HEK293 (cell line): ENCODE data around the gene VDAC1.
A peak's percentile ranks its signal among the peaks of the same experiment; 100 is the strongest.

Source experiments
- CTCF ChIA-PET: fragments of 350-600 bp; formaldehyde crosslinking; extraction: SDS; loops from one replicate; lab custom pipeline; 2021; ENCODE audit warnings: antibody characterized with exemption; lab: Yijun Ruan, JAX
- POLR2A ChIA-PET: fragments of 300-600 bp; formaldehyde crosslinking; extraction: SDS; loops from one replicate; lab custom pipeline; 2020; ENCODE audit warnings: antibody characterized with exemption, inconsistent platforms; lab: Yijun Ruan, JAX
- H3K27ac ChIP-seq: fragments of 200-500 bp; sonication (Bioruptor generic); 2 replicates; pipeline ENCODE4 v1.5.1; 2014; ENCODE audit warnings: low read depth, low read length, control low read depth, inconsistent platforms; ENCODE audit errors: extremely low read depth
- H3K36me3 ChIP-seq, 2 experiments: fragments of 200-500 bp in 1 of 2; sonication (Bioruptor generic) in 1 of 2; 1 replicate in 1 of 2; 2 replicates in 1 of 2; pipeline ENCODE4 v1.5.1; 2014 to 2017; ENCODE audit warnings: inconsistent platforms in 2 of 2, low read length in 2 of 2; ENCODE audit not compliant: control insufficient read depth in 2 of 2, insufficient read depth in 1 of 2
- H3K4me1 ChIP-seq: fragments of 200-500 bp; sonication (Bioruptor generic); 2 replicates; pipeline ENCODE4 v1.5.1; 2014; ENCODE audit warnings: mild to moderate bottlenecking, low read length, inconsistent platforms; ENCODE audit not compliant: control insufficient read depth, insufficient read depth
- H3K4me3 ChIP-seq: 2 replicates; pipeline ENCODE4 v1.5.1; 2011; ENCODE audit warnings: low read depth, mild to moderate bottlenecking, control low read depth, low read length, moderate library complexity
- H3K9me3 ChIP-seq: fragments of 200-500 bp; sonication (Bioruptor generic); 2 replicates; pipeline ENCODE4 v1.5.1; 2014; ENCODE audit warnings: low read depth, low read length, inconsistent platforms; ENCODE audit not compliant: control insufficient read depth, insufficient read depth
- CTCF ChIP-seq: fragments of 450-650 bp; formaldehyde crosslinking; IDR thresholded peaks from 2 replicates; pipeline ENCODE4 v1.5.1; 2016; ENCODE audit warnings: missing biosample characterization, missing genetic modification characterization
- GLI2 ChIP-seq: fragments of 450-650 bp; formaldehyde crosslinking; IDR thresholded peaks from 2 replicates; pipeline ENCODE4; 2017; ENCODE audit warnings: missing biosample characterization, missing genetic modification characterization, low read depth, borderline replicate concordance
- HOXC10 ChIP-seq: sonication (generic); formaldehyde crosslinking; IDR thresholded peaks from 2 replicates; pipeline ENCODE4 v1.8.1; 2023; ENCODE audit warnings: mild to moderate bottlenecking, missing genetic modification reagents
- KLF16 ChIP-seq: fragments of 450-650 bp; formaldehyde crosslinking; IDR thresholded peaks from 2 replicates; pipeline ENCODE4 v1.5.1; 2017; ENCODE audit warnings: missing biosample characterization, missing genetic modification characterization
- PBX3 ChIP-seq: sonication (generic); formaldehyde crosslinking; IDR thresholded peaks from 2 replicates; pipeline ENCODE4 v1.8.1; 2022; ENCODE audit warnings: mild to moderate bottlenecking, moderate library complexity, missing genetic modification reagents
- REPIN1 ChIP-seq: fragments of 450-650 bp; formaldehyde crosslinking; IDR thresholded peaks from 2 replicates; pipeline ENCODE4 v1.5.1; 2017; ENCODE audit warnings: missing biosample characterization, missing genetic modification characterization, low read depth
- SP2 ChIP-seq: fragments of 450-650 bp; formaldehyde crosslinking; IDR thresholded peaks from 2 replicates; pipeline ENCODE4 v1.5.1; 2016; ENCODE audit warnings: missing biosample characterization, missing genetic modification characterization
- ZBTB11 ChIP-seq: fragments of 450-650 bp; formaldehyde crosslinking; conservative IDR thresholded peaks from 2 replicates; pipeline ENCODE4 v1.5.1; 2016; ENCODE audit warnings: low read depth, missing biosample characterization, missing genetic modification characterization
- ZBTB17 ChIP-seq: fragments of 450-650 bp; formaldehyde crosslinking; IDR thresholded peaks from 2 replicates; pipeline ENCODE4 v1.5.1; 2016; ENCODE audit warnings: missing biosample characterization, missing genetic modification characterization
- ZNF138 ChIP-seq: fragments of 450-650 bp; formaldehyde crosslinking; IDR thresholded peaks from 2 replicates; pipeline ENCODE4 v1.5.1; 2016; ENCODE audit warnings: missing biosample characterization, missing genetic modification characterization, borderline replicate concordance
- ZNF223 ChIP-seq: fragments of 450-650 bp; formaldehyde crosslinking; IDR thresholded peaks from 2 replicates; pipeline ENCODE4 v1.5.1; 2016; ENCODE audit warnings: missing biosample characterization, missing genetic modification characterization
- ZNF280D ChIP-seq: fragments of 450-650 bp; formaldehyde crosslinking; IDR thresholded peaks from 2 replicates; pipeline ENCODE4 v1.5.1; 2016; ENCODE audit warnings: missing biosample characterization, missing genetic modification characterization
- ZNF394 ChIP-seq: fragments of 450-650 bp; formaldehyde crosslinking; IDR thresholded peaks from 2 replicates; pipeline ENCODE4 v1.5.1; 2016; ENCODE audit warnings: missing biosample characterization, missing genetic modification characterization, mild to moderate bottlenecking, moderate library complexity, borderline replicate concordance
- ZNF416 ChIP-seq: fragments of 450-650 bp; formaldehyde crosslinking; IDR thresholded peaks from 2 replicates; pipeline ENCODE4 v1.5.1; 2016; ENCODE audit warnings: missing biosample characterization, missing genetic modification characterization
- ZNF561 ChIP-seq: fragments of 450-650 bp; IDR thresholded peaks from 2 replicates; pipeline ENCODE4 v1.5.1; 2018; ENCODE audit warnings: missing biosample characterization, missing genetic modification characterization, borderline replicate concordance
- ZNF658 ChIP-seq: fragments of 450-650 bp; formaldehyde crosslinking; IDR thresholded peaks from 2 replicates; pipeline ENCODE4; 2016; ENCODE audit warnings: missing biosample characterization, missing genetic modification characterization
- ZNF830 ChIP-seq: fragments of 450-650 bp; IDR thresholded peaks from 2 replicates; pipeline ENCODE4 v1.5.0; 2018; ENCODE audit warnings: missing biosample characterization, missing genetic modification characterization, low read depth, mild to moderate bottlenecking, moderate library complexity
- TF ChIP-seq, protein P1 (sequence below): fragments of 450-650 bp; formaldehyde crosslinking; IDR thresholded peaks from 2 replicates; pipeline ENCODE4 v1.5.1; 2016; ENCODE audit warnings: missing biosample characterization, missing genetic modification characterization
- TF ChIP-seq, protein P2 (sequence below): fragments of 450-650 bp; formaldehyde crosslinking; IDR thresholded peaks from 2 replicates; pipeline ENCODE4 v1.5.1; 2016; ENCODE audit warnings: missing biosample characterization, missing genetic modification characterization, low read depth
- TF ChIP-seq, protein P3 (sequence below): fragments of 450-650 bp; formaldehyde crosslinking; IDR thresholded peaks from 2 replicates; pipeline ENCODE4 v1.5.1; 2016; ENCODE audit warnings: missing biosample characterization, missing genetic modification characterization

Gene VDAC1

GRCh38 chr5:134005417-134006061, 764 bp upstream of the VDAC1 start:
- H3K27ac ChIP-seq, result peak overlapping the region; percentile 98
- peaks cover 8 to 27% of the 10 kb centered on the region in 2 experiments; a peak in 2 of 3 replicates for H3K36me3 ChIP-seq
- POLR2A ChIA-PET, result interaction anchor here (0.6 to 2.3 kb wide), 5 partner anchors 9 to 109 kb away, joined by 3 to 8 read pairs (median 3); partner anchors contain the start of gene TCF7
- peak; percentile 44; the same call in 1 of the 2 replicates for TF ChIP-seq ZBTB17 (tag by site-specific recombination)
- TF ChIP-seq ZBTB11 (tag by site-specific recombination), result no peak
- TF ChIP-seq, protein P1, sequence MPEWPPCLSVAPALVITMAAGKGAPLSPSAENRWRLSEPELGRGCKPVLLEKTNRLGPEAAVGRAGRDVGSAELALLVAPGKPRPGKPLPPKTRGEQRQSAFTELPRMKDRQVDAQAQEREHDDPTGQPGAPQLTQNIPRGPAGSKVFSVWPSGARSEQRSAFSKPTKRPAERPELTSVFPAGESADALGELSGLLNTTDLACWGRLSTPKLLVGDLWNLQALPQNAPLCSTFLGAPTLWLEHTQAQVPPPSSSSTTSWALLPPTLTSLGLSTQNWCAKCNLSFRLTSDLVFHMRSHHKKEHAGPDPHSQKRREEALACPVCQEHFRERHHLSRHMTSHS (tag by site-specific recombination), result no peak
- no peak for TF ChIP-seq ZNF223 (tag by site-specific recombination)
- TF ChIP-seq SP2, result no peak
- no peak for TF ChIP-seq GLI2 (tag by site-specific recombination)
- TF ChIP-seq, protein P2, sequence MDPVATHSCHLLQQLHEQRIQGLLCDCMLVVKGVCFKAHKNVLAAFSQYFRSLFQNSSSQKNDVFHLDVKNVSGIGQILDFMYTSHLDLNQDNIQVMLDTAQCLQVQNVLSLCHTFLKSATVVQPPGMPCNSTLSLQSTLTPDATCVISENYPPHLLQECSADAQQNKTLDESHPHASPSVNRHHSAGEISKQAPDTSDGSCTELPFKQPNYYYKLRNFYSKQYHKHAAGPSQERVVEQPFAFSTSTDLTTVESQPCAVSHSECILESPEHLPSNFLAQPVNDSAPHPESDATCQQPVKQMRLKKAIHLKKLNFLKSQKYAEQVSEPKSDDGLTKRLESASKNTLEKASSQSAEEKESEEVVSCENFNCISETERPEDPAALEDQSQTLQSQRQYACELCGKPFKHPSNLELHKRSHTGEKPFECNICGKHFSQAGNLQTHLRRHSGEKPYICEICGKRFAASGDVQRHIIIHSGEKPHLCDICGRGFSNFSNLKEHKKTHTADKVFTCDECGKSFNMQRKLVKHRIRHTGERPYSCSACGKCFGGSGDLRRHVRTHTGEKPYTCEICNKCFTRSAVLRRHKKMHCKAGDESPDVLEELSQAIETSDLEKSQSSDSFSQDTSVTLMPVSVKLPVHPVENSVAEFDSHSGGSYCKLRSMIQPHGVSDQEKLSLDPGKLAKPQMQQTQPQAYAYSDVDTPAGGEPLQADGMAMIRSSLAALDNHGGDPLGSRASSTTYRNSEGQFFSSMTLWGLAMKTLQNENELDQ (tag by site-specific recombination), result no peak
- no peak for TF ChIP-seq ZNF394
- no peak for TF ChIP-seq ZNF658
- no peak for TF ChIP-seq ZNF830 (tag by site-specific recombination)
- TF ChIP-seq HOXC10, result no peak
- TF ChIP-seq ZNF416 (tag by site-specific recombination), result no peak
- TF ChIP-seq CTCF (tag by site-specific recombination), result peak; percentile 5; the same call in 1 of the 2 replicates
- no peak for TF ChIP-seq ZNF561 (tag by site-specific recombination)
- TF ChIP-seq REPIN1 (tag by site-specific recombination), result no peak
- no peak for TF ChIP-seq ZNF138 (tag by site-specific recombination)
- 0 out of 2 replicates have a peak, but pooled peaks have one; percentile 25 for TF ChIP-seq PBX3 (CRISPR knock-in tag)
- TF ChIP-seq, protein P3, sequence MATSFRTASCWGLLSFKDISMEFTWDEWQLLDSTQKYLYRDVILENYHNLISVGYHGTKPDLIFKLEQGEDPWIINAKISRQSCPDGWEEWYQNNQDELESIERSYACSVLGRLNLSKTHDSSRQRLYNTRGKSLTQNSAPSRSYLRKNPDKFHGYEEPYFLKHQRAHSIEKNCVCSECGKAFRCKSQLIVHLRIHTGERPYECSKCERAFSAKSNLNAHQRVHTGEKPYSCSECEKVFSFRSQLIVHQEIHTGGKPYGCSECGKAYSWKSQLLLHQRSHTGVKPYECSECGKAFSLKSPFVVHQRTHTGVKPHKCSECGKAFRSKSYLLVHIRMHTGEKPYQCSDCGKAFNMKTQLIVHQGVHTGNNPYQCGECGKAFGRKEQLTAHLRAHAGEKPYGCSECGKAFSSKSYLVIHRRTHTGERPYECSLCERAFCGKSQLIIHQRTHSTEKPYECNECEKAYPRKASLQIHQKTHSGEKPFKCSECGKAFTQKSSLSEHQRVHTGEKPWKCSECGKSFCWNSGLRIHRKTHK (tag by site-specific recombination), result no peak
- no peak for TF ChIP-seq KLF16 (tag by site-specific recombination)
- TF ChIP-seq ZNF280D, result no peak

More at GRCh38 chr5:134005417-134006061, 764 bp upstream of the VDAC1 start:
- CTCF ChIA-PET, result interaction anchor here (1.2 kb wide), 1 partner anchor 34 kb away, joined by 3 read pairs; no protein-coding TSS in a partner anchor
- Histone ChIP-seq H3K4me3 (peak overlapping the region; percentile 80), H3K9me3 (no peaks in the 10 kb centered on the region), H3K4me1 (peaks cover 3% of the 10 kb centered on the region)
